SH-SY5Y (cell line): ENCODE measurements around the gene LDB2.

Experiments
- GATA2 ChIP-seq: IDR thresholded peaks from 2 replicates; pipeline ENCODE4 v1.6.1; 2011; ENCODE audit warnings: mild to moderate bottlenecking, low read depth, low read length
- GATA3 ChIP-seq: IDR thresholded peaks from 2 replicates; pipeline ENCODE4 v1.6.1; 2011; ENCODE audit warnings: low read depth, mild to moderate bottlenecking, low read length, moderate library complexity

DNA sequence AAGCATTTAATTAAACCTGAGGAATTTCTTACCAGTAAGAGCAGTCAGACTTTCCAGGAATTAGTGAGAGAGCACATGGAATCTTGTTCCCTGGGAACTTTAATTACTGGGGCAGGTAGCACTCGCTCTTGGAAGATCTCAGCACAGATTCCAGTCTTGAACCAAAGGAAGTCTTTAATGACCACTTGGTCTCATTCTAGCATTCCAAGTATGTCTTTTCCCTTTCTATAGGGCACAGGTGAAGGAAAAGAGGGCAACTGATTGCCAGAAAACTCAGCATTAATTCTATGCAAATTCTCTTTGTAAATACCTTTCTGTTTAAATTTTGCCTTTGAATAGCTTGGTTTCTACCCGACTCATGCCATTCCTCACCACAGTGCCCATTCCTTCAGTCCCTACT lies 236.6 kb downstream of the LDB2 start:
- TF ChIP-seq GATA2 = no peak
- TF ChIP-seq GATA3 = no peak
